Upper lobe of right lung (tissue), 1 donor: ENCODE measurements around the gene DLG5. TPM values are rescaled to one million over a fixed set of nuclear protein-coding genes. Genes with fewer than 3 reads are reported as not detected.

ENCODE experiments used
- ATAC-seq: fragments of 200-7000 bp; cut with Tn5 transposase; one replicate; pipeline ENCODE4 v1.9.1; 2020; ENCODE audit warnings: mild to moderate bottlenecking, moderate library complexity
- DNase-seq: peaks from one replicate; pipeline ENCODE4 v3.0.0-alpha.2; 2020
- H3K27ac ChIP-seq: fragments of 200-600 bp; one replicate; pipeline ENCODE4 v1.8.0; 2022
- H3K27me3 ChIP-seq: fragments of 200-600 bp; one replicate; pipeline ENCODE4 v1.8.0; 2022; ENCODE audit warnings: mild to moderate bottlenecking
- H3K36me3 ChIP-seq: fragments of 200-600 bp; one replicate; pipeline ENCODE4 v1.8.0; 2022
- H3K4me1 ChIP-seq: fragments of 200-600 bp; one replicate; pipeline ENCODE4 v1.8.0; 2022
- H3K4me3 ChIP-seq: fragments of 200-600 bp; one replicate; pipeline ENCODE4 v1.8.0; 2022; ENCODE audit warnings: mild to moderate bottlenecking
- H3K9me3 ChIP-seq: fragments of 200-600 bp; one replicate; pipeline ENCODE4 v1.8.0; 2022
- CTCF ChIP-seq: fragments of 200-600 bp; IDR thresholded peaks from one replicate; pipeline ENCODE4 v1.8.0; 2022; ENCODE audit warnings: antibody characterized with exemption
- intact Hi-C: fragments of 100-400 bp; cut with DNase I; formaldehyde crosslinking; loops from one replicate; pipeline ENCODE4 v1.11.0; 2022
- total RNA-seq: library from RNA; stranded (reverse); fragmentation: NEBNext Ultra II Directional; extraction: Animal tissue kit (Norgen Biotek cat#: 25700); gene quantifications from one replicate; pipeline ENCODE4 v1.2.1, GENCODE V29; 2021
- donor health status: DM: no; HTN: yes; CAD: no; lungs with severe emphysema.

Gene DLG5
- total RNA-seq, 1 donor from 2014 or later: 19.3 TPM

GRCh38 chr10:77972148-77972547, 45.6 kb upstream of the DLG5 start:
- peaks cover 12% of the 10 kb centered on the region for H3K4me1 ChIP-seq
- DNase-seq (no peak), ATAC-seq (no peak)
- no peak overlapping the region for H3K4me3 ChIP-seq
- intact Hi-C loops: no loop called here
- no peak for TF ChIP-seq CTCF
- no peaks in the 10 kb centered on the region for H3K27me3 ChIP-seq
- peaks cover 14% of the 10 kb centered on the region for H3K36me3 ChIP-seq
- no peaks in the 10 kb centered on the region for H3K9me3 ChIP-seq
- H3K27ac ChIP-seq: peak overlapping the region; percentile 8

GRCh38 chr10:77971804-77972144, 45.2 kb upstream of the DLG5 start:
- H3K36me3 ChIP-seq: peaks cover 10% of the 10 kb centered on the region
- no peak for DNase-seq
- ATAC-seq: no peak
- TF ChIP-seq CTCF: no peak
- intact Hi-C loops: no loop called here
- H3K27me3 ChIP-seq: no peaks in the 10 kb centered on the region
- H3K27ac ChIP-seq: peak overlapping the region; percentile 8
- no peak overlapping the region for H3K4me3 ChIP-seq
- H3K9me3 ChIP-seq: no peaks in the 10 kb centered on the region
- H3K4me1 ChIP-seq: peaks cover 12% of the 10 kb centered on the region

GRCh38 chr10:77970869-77971803, 44.6 kb upstream of the DLG5 start:
- Histone ChIP-seq H3K27me3 (no peaks in the 10 kb centered on the region), H3K36me3 (peaks cover 8% of the 10 kb centered on the region), H3K9me3 (no peaks in the 10 kb centered on the region), H3K4me1 (peaks cover 12% of the 10 kb centered on the region), H3K4me3 (no peak overlapping the region), H3K27ac (peak overlapping the region; percentile 8)
- TF ChIP-seq CTCF: no peak
- peak; percentile 74 for ATAC-seq
- DNase-seq: no peak
- intact Hi-C loops: no loop called here

- ATAC-seq (no peak), DNase-seq (no peak)
- no peak overlapping the region for H3K4me3 ChIP-seq
- H3K27me3 ChIP-seq: no peaks in the 10 kb centered on the region
- no peak overlapping the region for H3K27ac ChIP-seq
- no peak for TF ChIP-seq CTCF
- peaks cover 12% of the 10 kb centered on the region for H3K4me1 ChIP-seq
- no peaks in the 10 kb centered on the region for H3K9me3 ChIP-seq
- no peaks in the 10 kb centered on the region for H3K36me3 ChIP-seq
- intact Hi-C loops: no loop called here
Measured at GRCh38 chr10:77969114-77969513, 42.6 kb upstream of the DLG5 start.

GRCh38 chr10:77967611-77968022, 41.1 kb upstream of the DLG5 start:
- Histone ChIP-seq H3K27ac (no peak overlapping the region), H3K4me3 (no peak overlapping the region), H3K9me3 (no peaks in the 10 kb centered on the region), H3K4me1 (peaks cover 12% of the 10 kb centered on the region), H3K27me3 (no peaks in the 10 kb centered on the region), H3K36me3 (no peaks in the 10 kb centered on the region)
- intact Hi-C loops: no loop called here
- DNase-seq: no peak
- ATAC-seq: no peak
- TF ChIP-seq CTCF: no peak
